Upper lobe of left lung (tissue), 6 donors: ENCODE measurements around the gene NHSL2. TPM values are rescaled to one million over a fixed set of nuclear protein-coding genes. Genes with fewer than 3 reads are reported as not detected.

Experiments used
- ATAC-seq, 2 donors: fragments of 200-7000 bp; cut with Tn5 transposase; one replicate each; pipeline ENCODE4 v1.9.1; 2022; ENCODE audit warnings: mild to moderate bottlenecking in 2 of 2, moderate library complexity in 2 of 2; ENCODE audit not compliant: low FRiP score in 2 of 2
- DNase-seq, 2 donors: peaks; one replicate each; pipeline ENCODE4 v3.0.0-alpha.2; 2019 to 2020
- H3K27ac ChIP-seq, 4 donors: fragments of 200-600 bp; sonication (generic); one replicate each; pipeline ENCODE4 v1.5.1; 2016 to 2019
- H3K27me3 ChIP-seq, 4 donors: fragments of 200-600 bp; sonication (generic); one replicate each; pipeline ENCODE4 v1.5.1; 2017 to 2019
- H3K36me3 ChIP-seq, 4 donors: fragments of 200-600 bp; sonication (generic); one replicate each; pipeline ENCODE4 v1.5.1; 2016 to 2019
- H3K4me1 ChIP-seq, 4 donors: fragments of 200-600 bp; sonication (generic); one replicate each; pipeline ENCODE4 v1.5.1; 2018 to 2019
- H3K4me3 ChIP-seq, 4 donors: fragments of 200-600 bp; sonication (generic); one replicate each; pipeline ENCODE4 v1.5.1; 2017 to 2019; ENCODE audit warnings: mild to moderate bottlenecking in 2 of 4, moderate library complexity in 1 of 4
- H3K9me3 ChIP-seq, 4 donors: fragments of 200-600 bp; sonication (generic); one replicate each; pipeline ENCODE4 v1.5.1; 2018 to 2019
- EP300 ChIP-seq, 4 donors: sonication (generic); formaldehyde crosslinking; IDR thresholded peaks; one replicate each; pipeline ENCODE4 v1.5.1; 2017; ENCODE audit warnings: antibody characterized with exemption in 4 of 4, control low read depth in 2 of 4
- POLR2A ChIP-seq, 4 donors: fragments of 450-650 bp; IDR thresholded peaks; one replicate each; pipeline ENCODE4 v1.5.1; 2016 to 2017; ENCODE audit warnings: antibody characterized with exemption in 4 of 4, mild to moderate bottlenecking in 2 of 4
- POLR2AphosphoS5 ChIP-seq, 2 donors: sonication (generic); formaldehyde crosslinking; IDR thresholded peaks; one replicate each; pipeline ENCODE4 v1.5.1; 2017; ENCODE audit warnings: antibody characterized with exemption in 2 of 2
- WGBS, 2 donors: methylation state at CpG; one replicate each; pipeline ENCODE4 v1.1.5; 2017 to 2018; 5-methylcytosine and 5-hydroxymethylcytosine counted together
- total RNA-seq, 6 donors: library from RNA; depleted of rRNA in 4 of 6; stranded (reverse); fragments of >200 nt in 4 of 6; gene quantifications; one replicate each; pipeline versions ENCODE4 v1.1.0 to v1.2.1, GENCODE V29; 2016 to 2021
- TF ChIP-seq, protein P1 (sequence below), 6 experiments: fragments of 450-650 bp in 4 of 6; fragments of 200-600 bp in 2 of 6; sonication (generic) in 2 of 6; IDR thresholded peaks; one replicate each; pipeline ENCODE4 v1.5.1; 2016 to 2019; ENCODE audit warnings: antibody characterized with exemption in 6 of 6
- donor health status: DM: no; HTN: no; CAD: no; lungs with moderate emphysema.
- donor health status: DM: no; HTN: yes; CAD: no; lungs with severe emphysema.

The NHSL2 gene
- total RNA-seq, 6 donors from 2014 or later: 5.8 to 18.3 (median 9.9) TPM

DNA sequence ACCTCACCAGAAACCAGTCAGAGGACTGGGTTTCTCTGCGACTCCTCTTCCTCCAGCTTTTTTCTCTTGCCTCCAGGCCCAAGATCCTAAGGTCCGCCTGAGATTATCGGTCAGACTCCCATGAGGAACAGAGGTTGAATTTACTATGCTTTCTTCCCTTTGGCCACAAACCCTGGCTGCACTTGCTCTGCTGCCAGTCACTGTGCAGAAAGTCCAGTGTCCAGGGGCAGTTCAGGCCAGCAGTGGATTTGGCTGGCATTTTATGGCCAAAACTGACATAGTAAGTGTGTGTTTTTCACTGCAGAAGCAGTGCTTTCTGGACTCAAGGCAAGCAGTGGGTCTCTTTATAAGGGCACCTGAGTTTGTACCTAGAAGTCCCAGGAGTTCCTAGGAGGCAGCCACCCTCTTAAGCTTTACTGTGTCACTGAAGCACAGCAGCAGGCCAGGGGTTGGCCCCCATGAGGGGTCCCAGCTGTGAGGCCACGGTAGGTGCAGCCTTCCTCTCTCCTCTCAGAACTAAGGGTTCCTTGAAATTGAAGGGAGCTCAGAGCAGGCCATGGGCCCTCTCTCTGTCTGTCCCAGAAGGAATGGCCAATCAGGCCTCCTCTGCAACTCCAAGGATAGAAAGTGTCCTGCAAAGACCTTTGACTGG lies 217.7 kb downstream of the NHSL2 start:
- no peak overlapping the region for H3K27ac ChIP-seq
- 63 to 81% methylated on average over 3 to 4 of the region's 4 CpGs for WGBS, 2 donors
- H3K27me3 ChIP-seq: peaks cover 0 to 3% (median 0%) of the 10 kb centered on the region in 4 donors

DNA sequence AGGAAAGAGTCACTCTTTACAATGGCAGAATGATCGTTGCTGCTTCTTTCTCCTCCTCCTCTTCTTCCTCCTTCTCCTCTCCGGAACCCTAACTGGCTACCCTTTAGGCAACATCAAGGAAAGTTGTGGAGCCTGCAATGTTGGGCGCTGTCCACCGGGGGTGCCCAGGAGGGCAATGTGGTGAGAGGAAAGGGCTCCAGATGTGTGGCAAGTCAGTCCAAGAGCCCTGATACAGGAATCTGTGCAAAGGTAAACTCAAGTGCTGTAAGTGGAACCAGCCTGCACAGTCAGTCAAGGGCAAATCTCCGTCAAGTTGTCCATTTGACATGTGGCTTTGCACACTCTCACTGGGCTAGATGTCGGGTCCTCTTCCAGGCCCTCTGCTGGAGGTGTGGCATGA lies 218.2 kb downstream of the NHSL2 start:
- no peak for DNase-seq
- H3K4me3 ChIP-seq: no peak overlapping the region
- H3K27ac ChIP-seq: no peak overlapping the region
- no peaks in the 10 kb centered on the region for H3K9me3 ChIP-seq
- TF ChIP-seq POLR2AphosphoS5 (IDR thresholded peaks at IDR 0.05): no peak
- TF ChIP-seq, protein P1, sequence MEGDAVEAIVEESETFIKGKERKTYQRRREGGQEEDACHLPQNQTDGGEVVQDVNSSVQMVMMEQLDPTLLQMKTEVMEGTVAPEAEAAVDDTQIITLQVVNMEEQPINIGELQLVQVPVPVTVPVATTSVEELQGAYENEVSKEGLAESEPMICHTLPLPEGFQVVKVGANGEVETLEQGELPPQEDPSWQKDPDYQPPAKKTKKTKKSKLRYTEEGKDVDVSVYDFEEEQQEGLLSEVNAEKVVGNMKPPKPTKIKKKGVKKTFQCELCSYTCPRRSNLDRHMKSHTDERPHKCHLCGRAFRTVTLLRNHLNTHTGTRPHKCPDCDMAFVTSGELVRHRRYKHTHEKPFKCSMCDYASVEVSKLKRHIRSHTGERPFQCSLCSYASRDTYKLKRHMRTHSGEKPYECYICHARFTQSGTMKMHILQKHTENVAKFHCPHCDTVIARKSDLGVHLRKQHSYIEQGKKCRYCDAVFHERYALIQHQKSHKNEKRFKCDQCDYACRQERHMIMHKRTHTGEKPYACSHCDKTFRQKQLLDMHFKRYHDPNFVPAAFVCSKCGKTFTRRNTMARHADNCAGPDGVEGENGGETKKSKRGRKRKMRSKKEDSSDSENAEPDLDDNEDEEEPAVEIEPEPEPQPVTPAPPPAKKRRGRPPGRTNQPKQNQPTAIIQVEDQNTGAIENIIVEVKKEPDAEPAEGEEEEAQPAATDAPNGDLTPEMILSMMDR (IDR thresholded peaks at IDR 0.05): peak in 5 of 6 experiments; percentile 15 to 36 (median 22)
- H3K36me3 ChIP-seq: no peaks in the 10 kb centered on the region
- ATAC-seq: no peak
- WGBS, 2 donors: 49 to 53% methylated on average over 4 to 6 of the region's 6 CpGs
- peaks cover 22 to 37% (median 29%) of the 10 kb centered on the region in 4 donors for H3K4me1 ChIP-seq
- peaks cover 0 to 3% (median 0%) of the 10 kb centered on the region in 4 donors for H3K27me3 ChIP-seq

More for the DNA sequence above, 217.7 kb downstream of the NHSL2 start:
- Histone ChIP-seq H3K36me3 (no peaks in the 10 kb centered on the region), H3K4me3 (no peak overlapping the region), H3K4me1 (peaks cover 27 to 42% (median 34%) of the 10 kb centered on the region in 4 donors), H3K9me3 (no peaks in the 10 kb centered on the region)
- TF ChIP-seq, protein P1 (IDR thresholded peaks at IDR 0.05): no peak
- TF ChIP-seq EP300 (IDR thresholded peaks at IDR 0.05): no peak
- TF ChIP-seq POLR2A (IDR thresholded peaks at IDR 0.05): no peak
- no peak for TF ChIP-seq POLR2AphosphoS5 (IDR thresholded peaks at IDR 0.05)
- ATAC-seq (no peak), DNase-seq (no peak)

DNA sequence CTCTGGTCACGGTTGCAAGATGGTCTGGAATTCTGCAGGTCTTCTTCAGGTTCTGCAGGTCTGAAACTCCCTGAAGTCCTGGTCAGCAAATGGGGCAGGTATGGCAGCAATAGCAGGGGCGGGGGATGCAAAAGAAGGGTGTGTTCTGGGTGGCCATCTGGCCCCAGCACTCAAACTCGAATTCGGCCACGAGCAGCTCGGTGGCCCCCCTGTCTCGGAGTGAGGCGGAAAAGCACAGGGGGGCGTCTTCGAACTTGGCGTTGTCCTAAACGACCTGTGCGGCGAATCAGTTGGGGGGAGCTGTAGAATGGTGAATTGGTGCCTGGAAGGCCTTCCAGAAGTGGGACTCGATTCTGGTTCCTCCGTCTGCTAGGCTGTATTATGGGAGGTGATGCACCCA lies 219.0 kb downstream of the NHSL2 start:
- H3K27ac ChIP-seq: no peak overlapping the region
- peaks cover 0 to 3% (median 0%) of the 10 kb centered on the region in 4 donors for H3K36me3 ChIP-seq
- no peak for DNase-seq
- H3K9me3 ChIP-seq: no peaks in the 10 kb centered on the region
- peaks cover 0 to 3% (median 0%) of the 10 kb centered on the region in 4 donors for H3K27me3 ChIP-seq
- no peak for ATAC-seq
- no peak overlapping the region for H3K4me3 ChIP-seq
- TF ChIP-seq, protein P1 (IDR thresholded peaks at IDR 0.05): no peak
- TF ChIP-seq POLR2AphosphoS5 (IDR thresholded peaks at IDR 0.05) (no peak), POLR2A (IDR thresholded peaks at IDR 0.05) (no peak)
- 93% methylated on average over 16 of the region's 16 CpGs; no CpG with 5 or more reads in 1 of the 2 donors for WGBS, 2 donors
- H3K4me1 ChIP-seq: peaks cover 17 to 30% (median 22%) of the 10 kb centered on the region in 4 donors

DNA sequence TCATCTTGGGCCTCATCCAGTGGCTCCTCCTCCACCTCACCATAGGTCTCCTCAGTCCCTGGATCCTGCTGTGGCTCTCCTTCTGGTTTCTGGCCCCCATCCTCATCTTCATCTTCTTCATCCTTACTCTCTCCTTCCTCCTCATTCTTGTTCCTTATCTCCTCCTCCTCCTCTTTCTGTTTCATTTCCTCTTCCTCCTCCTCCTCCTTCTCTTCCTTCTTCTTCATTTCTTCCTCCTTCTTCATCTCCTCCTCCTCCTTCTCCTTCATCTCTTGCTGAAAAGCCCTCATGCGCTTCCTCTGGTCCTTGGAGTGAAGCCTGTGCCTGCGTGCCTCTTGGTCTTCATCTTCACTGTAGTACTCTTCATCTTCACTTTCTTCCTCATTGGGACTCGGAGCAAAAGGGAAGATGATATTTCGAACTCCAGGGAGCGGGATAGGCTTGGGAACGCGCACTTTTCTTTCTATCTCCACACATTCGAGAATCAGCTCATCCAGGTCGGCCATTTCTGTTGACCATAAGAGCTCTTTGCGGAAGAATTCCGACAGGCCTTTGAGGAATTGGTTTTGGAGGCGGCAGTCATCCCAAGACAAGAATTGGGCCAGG lies 219.6 kb downstream of the NHSL2 start:
- Histone ChIP-seq H3K4me3 (no peak overlapping the region), H3K4me1 (peaks cover 17 to 27% (median 21%) of the 10 kb centered on the region in 4 donors), H3K9me3 (no peaks in the 10 kb centered on the region), H3K36me3 (peaks cover 0 to 5% (median 0%) of the 10 kb centered on the region in 4 donors), H3K27me3 (peaks cover 0 to 3% (median 0%) of the 10 kb centered on the region in 4 donors), H3K27ac (no peak overlapping the region)
- TF ChIP-seq, protein P1 (IDR thresholded peaks at IDR 0.05): no peak
- no peak for TF ChIP-seq EP300 (IDR thresholded peaks at IDR 0.05)
- ATAC-seq (no peak), DNase-seq (no peak)
- 90 to 96% methylated on average over 11 to 12 of the region's 12 CpGs for WGBS, 2 donors
